ENCODE results near the gene USP4. TPM values are rescaled to one million over a fixed set of nuclear protein-coding genes. Genes with fewer than 3 reads are reported as not detected.

The USP4 gene
- total RNA-seq, 2 experiments from 2014 or later = 72.1 to 74.0 TPM

- H3K27ac Mint-ChIP-seq = no peak overlapping the region
- DNase-seq (no peak), ATAC-seq (no peak)
- no peaks in the 10 kb centered on the region for H3K4me1 Mint-ChIP-seq (ENCODE audit: low read depth)
- no peaks in the 10 kb centered on the region for H3K27me3 Mint-ChIP-seq (ENCODE audit: low read depth)
- ChIA-PET POLR2A (no interaction called here), CTCF (interaction anchor here (0.8 kb wide), 1 partner anchor 46 kb away, joined by 3 read pairs; the partner anchor contains the start of gene USP4)
- H3K4me3 Mint-ChIP-seq = no peak overlapping the region
- H3K9me3 Mint-ChIP-seq (ENCODE audit: insufficient read depth) = no peaks in the 10 kb centered on the region
- peaks cover 53% of the 10 kb centered on the region for H3K36me3 Mint-ChIP-seq (ENCODE audit: low read depth)
These were observed 45.5 kb downstream of the USP4 start for GRCh38 chr3:49294343-49294742.

GRCh38 chr3:49283997-49284396 lies 55.9 kb downstream of the USP4 start:
- POLR2A ChIA-PET = no interaction called here
- CTCF ChIA-PET = interaction anchor here (0.8 kb wide), 1 partner anchor 165 kb away, joined by 6 read pairs; no protein-coding TSS in a partner anchor
- Mint-ChIP-seq H3K27me3 (ENCODE audit: low read depth) (no peaks in the 10 kb centered on the region), H3K36me3 (ENCODE audit: low read depth) (peaks cover 67% of the 10 kb centered on the region), H3K9me3 (ENCODE audit: insufficient read depth) (no peaks in the 10 kb centered on the region), H3K4me1 (ENCODE audit: low read depth) (peaks cover 5% of the 10 kb centered on the region), H3K4me3 (no peak overlapping the region), H3K27ac (no peak overlapping the region)
- no peak for ATAC-seq
- DNase-seq = no peak

GRCh38 chr3:49279376-49279775 lies 60.5 kb downstream of the USP4 start:
- DNase-seq (no peak), ATAC-seq (no peak)
- Mint-ChIP-seq H3K4me3 (no peak overlapping the region), H3K36me3 (ENCODE audit: low read depth) (peaks cover 66% of the 10 kb centered on the region), H3K27ac (no peak overlapping the region), H3K4me1 (ENCODE audit: low read depth) (peaks cover 38% of the 10 kb centered on the region), H3K9me3 (ENCODE audit: insufficient read depth) (no peaks in the 10 kb centered on the region), H3K27me3 (ENCODE audit: low read depth) (no peaks in the 10 kb centered on the region)
- ChIA-PET POLR2A (no interaction called here), CTCF (interaction anchor here (1.7 kb wide), 1 partner anchor 108 kb away, joined by 9 read pairs; the partner anchor contains the start of gene KLHDC8B)

DNA sequence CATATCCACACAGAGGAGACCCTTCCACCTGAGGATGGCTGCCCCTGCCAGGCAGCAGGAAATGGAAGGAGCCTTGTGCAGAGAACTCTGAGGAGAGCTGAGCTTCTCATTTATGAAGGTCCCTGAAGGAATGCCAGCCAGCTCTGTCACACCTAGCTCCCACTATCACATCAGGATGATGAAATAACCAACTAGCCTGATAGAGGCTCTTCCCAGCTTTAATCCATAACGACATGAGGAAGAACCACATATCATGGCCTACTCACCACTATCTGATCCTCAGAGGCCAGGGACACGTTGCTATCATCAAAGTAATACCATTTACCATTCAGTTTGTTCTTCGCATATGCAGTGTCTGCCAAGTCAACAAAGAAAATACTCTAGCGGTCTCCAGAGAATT lies 61.3 kb downstream of the USP4 start:
- Mint-ChIP-seq H3K4me1 (ENCODE audit: low read depth) (peaks cover 38% of the 10 kb centered on the region), H3K4me3 (no peak overlapping the region), H3K36me3 (ENCODE audit: low read depth) (peaks cover 61% of the 10 kb centered on the region), H3K9me3 (ENCODE audit: insufficient read depth) (no peaks in the 10 kb centered on the region), H3K27me3 (ENCODE audit: low read depth) (no peaks in the 10 kb centered on the region), H3K27ac (peak overlapping the region; percentile 81)
- ATAC-seq (no peak), DNase-seq (no peak)
- CTCF ChIA-PET = interaction anchor here (1.2 to 1.7 kb wide), 3 partner anchors 107 to 177 kb away, joined by 3 to 9 read pairs (median 4); partner anchors contain the start of gene KLHDC8B
- POLR2A ChIA-PET = interaction anchor here (0.8 kb wide), 1 partner anchor 61 kb away, joined by 3 read pairs; the partner anchor contains the start of gene USP4

DNA sequence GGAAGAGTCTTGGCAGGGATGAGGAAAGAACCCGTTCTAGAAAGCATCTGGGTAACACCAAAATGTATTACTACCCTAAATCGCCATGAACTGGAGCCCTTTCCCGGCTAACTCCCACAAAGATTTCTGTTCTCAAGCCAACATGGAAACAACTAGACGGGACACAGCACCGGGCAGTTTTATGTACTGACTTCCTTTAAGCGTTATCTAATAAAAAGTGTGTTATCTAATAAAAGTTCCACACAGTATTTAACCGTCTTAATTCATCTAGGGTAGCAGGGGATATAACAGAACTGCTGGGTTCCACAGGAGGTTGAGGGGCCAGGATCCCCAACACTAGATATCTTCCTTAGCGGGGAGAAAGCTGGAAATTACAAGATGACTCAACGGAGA lies 62.5 kb downstream of the USP4 start:
- H3K4me1 Mint-ChIP-seq (ENCODE audit: low read depth) = peaks cover 38% of the 10 kb centered on the region
- H3K9me3 Mint-ChIP-seq (ENCODE audit: insufficient read depth) = no peaks in the 10 kb centered on the region
- ATAC-seq (no peak), DNase-seq (no peak)
- H3K27ac Mint-ChIP-seq = peak overlapping the region; percentile 85
- ChIA-PET CTCF (interaction anchor here (1.5 kb wide), 1 partner anchor 172 kb away, joined by 3 read pairs; no protein-coding TSS in a partner anchor), POLR2A (interaction anchor here (0.6 kb wide), 3 partner anchors 12 to 561 kb away, joined by 6 to 8 read pairs (median 6); no protein-coding TSS in a partner anchor)
- peaks cover 56% of the 10 kb centered on the region for H3K36me3 Mint-ChIP-seq (ENCODE audit: low read depth)
- peak overlapping the region; percentile 69 for H3K4me3 Mint-ChIP-seq
- no peaks in the 10 kb centered on the region for H3K27me3 Mint-ChIP-seq (ENCODE audit: low read depth)

GRCh38 chr3:49276475-49277382 lies 63.1 kb downstream of the USP4 start, which contains the start of gene C3orf62:
C3orf62 (minus strand) TSS chr3:49277232; CDS start chr3:49276872, 360 bp downstream.
- H3K27ac Mint-ChIP-seq = peak within 1 kb of the TSS; percentile 85
- CTCF ChIA-PET = interaction anchor here (1.5 kb wide), 1 partner anchor 172 kb away, joined by 3 read pairs; no protein-coding TSS in a partner anchor
- H3K27me3 Mint-ChIP-seq (ENCODE audit: low read depth) = no peaks in the 10 kb centered on the region
- H3K9me3 Mint-ChIP-seq (ENCODE audit: insufficient read depth) = no peaks in the 10 kb centered on the region
- ATAC-seq (peak; percentile 92), DNase-seq (peak; percentile 80)
- peak within 1 kb of the TSS; percentile 69 for H3K4me3 Mint-ChIP-seq
- H3K4me1 Mint-ChIP-seq (ENCODE audit: low read depth) = peaks cover 38% of the 10 kb centered on the region
- peaks cover 50% of the 10 kb centered on the region for H3K36me3 Mint-ChIP-seq (ENCODE audit: low read depth)
- POLR2A ChIA-PET = interaction anchor here (0.5 to 0.6 kb wide), 3 partner anchors 21 to 798 kb away, joined by 3 to 6 read pairs (median 3); partner anchors contain the start of gene NDUFAF3

GRCh38 chr3:49273825-49274532 lies 65.9 kb downstream of the USP4 start:
- no peak for ATAC-seq
- no peaks in the 10 kb centered on the region for H3K27me3 Mint-ChIP-seq (ENCODE audit: low read depth)
- POLR2A ChIA-PET = no interaction called here
- CTCF ChIA-PET = no interaction called here
- peaks cover 49% of the 10 kb centered on the region for H3K36me3 Mint-ChIP-seq (ENCODE audit: low read depth)
- no peaks in the 10 kb centered on the region for H3K9me3 Mint-ChIP-seq (ENCODE audit: insufficient read depth)
- H3K4me1 Mint-ChIP-seq (ENCODE audit: low read depth) = peaks cover 32% of the 10 kb centered on the region
- H3K27ac Mint-ChIP-seq = no peak overlapping the region
- H3K4me3 Mint-ChIP-seq = no peak overlapping the region
- no peak for DNase-seq

DNA sequence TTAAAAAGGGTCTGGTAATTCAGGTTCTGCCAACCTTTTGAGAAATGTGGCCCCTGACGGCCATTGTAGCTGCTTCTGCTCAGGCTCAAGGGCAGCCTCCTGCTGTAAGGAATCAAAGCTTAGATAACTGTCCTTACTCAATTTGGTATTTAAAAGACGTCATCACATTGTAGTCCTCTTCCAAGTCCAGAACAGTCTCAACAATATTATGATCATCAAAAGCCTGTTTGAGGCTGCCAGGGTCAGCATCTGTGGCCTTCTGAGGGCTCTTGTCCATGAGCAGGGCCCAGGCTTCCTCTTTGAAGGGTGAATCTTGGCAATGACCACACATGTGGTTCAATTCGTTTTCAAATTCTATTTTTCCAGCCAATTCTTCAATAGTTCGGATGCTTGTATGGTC lies 68.8 kb downstream of the USP4 start:
- Mint-ChIP-seq H3K4me3 (no peak overlapping the region), H3K9me3 (ENCODE audit: insufficient read depth) (no peaks in the 10 kb centered on the region), H3K36me3 (ENCODE audit: low read depth) (peaks cover 29% of the 10 kb centered on the region), H3K27me3 (ENCODE audit: low read depth) (no peaks in the 10 kb centered on the region), H3K4me1 (ENCODE audit: low read depth) (peaks cover 7% of the 10 kb centered on the region), H3K27ac (no peak overlapping the region)
- ChIA-PET POLR2A (no interaction called here), CTCF (interaction anchor here (0.6 kb wide), 1 partner anchor 185 kb away, joined by 3 read pairs; no protein-coding TSS in a partner anchor)
- no peak for DNase-seq
- no peak for ATAC-seq

DNA sequence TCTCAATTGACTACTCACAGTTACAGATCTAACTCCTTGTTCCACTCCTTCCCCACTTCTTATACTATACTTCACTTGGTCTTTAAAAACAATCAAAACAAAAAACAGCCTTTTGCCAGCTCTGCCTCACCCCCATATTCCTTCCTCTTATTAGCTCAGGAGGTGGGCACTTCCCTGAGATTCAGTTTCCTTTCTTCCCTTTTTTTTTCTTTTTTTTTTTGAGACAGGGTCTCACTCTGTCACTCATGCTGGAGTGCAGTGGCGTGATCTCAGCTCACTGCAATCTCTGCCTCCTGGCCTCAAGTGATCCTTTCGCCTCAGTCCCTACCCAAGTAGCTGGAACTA lies 69.7 kb downstream of the USP4 start:
- peaks cover 27% of the 10 kb centered on the region for H3K36me3 Mint-ChIP-seq (ENCODE audit: low read depth)
- no peak overlapping the region for H3K4me3 Mint-ChIP-seq
- no peaks in the 10 kb centered on the region for H3K27me3 Mint-ChIP-seq (ENCODE audit: low read depth)
- no peak overlapping the region for H3K27ac Mint-ChIP-seq
- ATAC-seq (no peak), DNase-seq (no peak)
- peaks cover under 1% of the 10 kb centered on the region for H3K4me1 Mint-ChIP-seq (ENCODE audit: low read depth)
- POLR2A ChIA-PET = no interaction called here
- no peaks in the 10 kb centered on the region for H3K9me3 Mint-ChIP-seq (ENCODE audit: insufficient read depth)
- CTCF ChIA-PET = no interaction called here

DNA sequence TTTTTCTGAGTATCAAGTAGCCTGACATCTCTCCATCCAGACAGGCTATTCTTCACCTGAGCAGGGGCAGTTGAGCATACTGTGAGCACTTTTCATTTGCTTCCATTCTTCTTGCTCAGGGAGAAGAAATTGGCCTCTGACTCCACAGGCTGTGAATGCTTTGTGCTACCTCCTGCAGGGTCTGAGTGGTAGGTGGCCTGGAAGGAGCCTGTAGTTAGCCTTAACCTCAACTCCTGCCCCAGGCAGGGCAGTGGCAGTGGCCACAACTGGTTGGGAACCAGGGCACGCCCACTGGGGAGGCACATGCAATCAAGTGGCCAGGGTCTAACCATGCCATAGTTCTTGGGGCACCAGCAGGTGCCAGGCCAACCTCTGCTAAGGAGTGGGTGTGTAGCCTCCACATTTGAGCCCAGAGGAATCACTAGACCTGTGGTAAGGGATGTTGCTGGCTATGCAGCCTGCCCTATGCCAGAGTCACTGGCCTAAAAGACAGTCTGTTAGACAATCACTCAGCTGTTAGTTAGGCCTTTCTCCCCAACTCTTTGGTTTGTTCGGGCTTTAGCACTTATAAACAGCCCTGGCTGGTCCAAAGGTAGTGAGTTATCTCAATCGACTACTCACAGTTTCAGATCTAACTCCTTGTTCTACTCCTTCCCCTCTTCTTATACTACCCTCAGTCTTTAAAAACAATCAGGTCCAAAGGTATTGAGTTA lies 70.3 kb downstream of the USP4 start:
- Mint-ChIP-seq H3K9me3 (ENCODE audit: insufficient read depth) (no peaks in the 10 kb centered on the region), H3K36me3 (ENCODE audit: low read depth) (peaks cover 27% of the 10 kb centered on the region), H3K27me3 (ENCODE audit: low read depth) (no peaks in the 10 kb centered on the region), H3K27ac (no peak overlapping the region), H3K4me1 (ENCODE audit: low read depth) (no peaks in the 10 kb centered on the region), H3K4me3 (no peak overlapping the region)
- POLR2A ChIA-PET = no interaction called here
- DNase-seq (no peak), ATAC-seq (no peak)
- CTCF ChIA-PET = no interaction called here

- H3K36me3 Mint-ChIP-seq (ENCODE audit: low read depth) = peaks cover 21% of the 10 kb centered on the region
- no peak overlapping the region for H3K4me3 Mint-ChIP-seq
- ChIA-PET CTCF (no interaction called here), POLR2A (interaction anchor here (0.6 kb wide), 1 partner anchor 14 kb away, joined by 3 read pairs; no protein-coding TSS in a partner anchor)
- no peaks in the 10 kb centered on the region for H3K27me3 Mint-ChIP-seq (ENCODE audit: low read depth)
- DNase-seq (no peak), ATAC-seq (no peak)
- no peaks in the 10 kb centered on the region for H3K4me1 Mint-ChIP-seq (ENCODE audit: low read depth)
- H3K27ac Mint-ChIP-seq = peak overlapping the region; percentile 8
- H3K9me3 Mint-ChIP-seq (ENCODE audit: insufficient read depth) = no peaks in the 10 kb centered on the region
These were observed 73.3 kb downstream of the USP4 start for GRCh38 chr3:49266410-49267095.

Measured in activated CD8-positive, alpha-beta T cell treated with anti-CD3 and anti-CD28 coated beads, Interleukin-2, amount 10 ng/mL, durations not matched to agents 7 days and 5 days (primary cell).